Measurements from ENCODE around the gene CASS4. TPM values are rescaled to one million over a fixed set of nuclear protein-coding genes. Genes with fewer than 3 reads are reported as not detected.

The CASS4 gene
- polyA plus RNA-seq, 1 donor from 2014 or later = 0.56 TPM

- H3K9me2 ChIP-seq (ENCODE audit: insufficient read depth, low read length) = no peaks in the 10 kb centered on the region
- peak overlapping the region; percentile 84 for H3K9ac ChIP-seq (ENCODE audit: low read length)
- H2AFZ ChIP-seq (ENCODE audit: low read depth, low read length) = peak overlapping the region; percentile 91
- H3K27ac ChIP-seq (ENCODE audit: low read length) = peak overlapping the region; percentile 68
- H4K20me1 ChIP-seq (ENCODE audit: insufficient read depth) = no peaks in the 10 kb centered on the region
- H3K9me3 ChIP-seq (ENCODE audit: low read length) = no peaks in the 10 kb centered on the region
- H3K4me2 ChIP-seq (ENCODE audit: low read length) = peak overlapping the region; percentile 52
- H3K27me3 ChIP-seq (ENCODE audit: insufficient read depth, low read depth, low read length) = no peaks in the 10 kb centered on the region
- H3K36me3 ChIP-seq (ENCODE audit: insufficient read depth, low read length) = no peaks in the 10 kb centered on the region
- no peaks in the 10 kb centered on the region for H3F3A ChIP-seq (ENCODE audit: insufficient read depth, low read length, poor library complexity, severe bottlenecking)
- H3K79me2 ChIP-seq (replicated peaks; ENCODE audit: insufficient read depth, low read length) = peaks cover 24% of the 10 kb centered on the region
- TF ChIP-seq SMC3 (conservative IDR thresholded peaks at IDR 0.05; ENCODE audit: poor library complexity) (no peak), EP300 (conservative IDR thresholded peaks at IDR 0.05; ENCODE audit: poor library complexity, severe bottlenecking) (no peak), MXI1 (conservative IDR thresholded peaks at IDR 0.05; ENCODE audit: poor library complexity, severe bottlenecking) (no peak), CTCF (IDR thresholded peaks at IDR 0.05; ENCODE audit: poor library complexity, severe bottlenecking) (no peak), EZH2 (IDR thresholded peaks at IDR 0.05; ENCODE audit: borderline replicate concordance, insufficient read depth, low read length, poor library complexity, severe bottlenecking) (no peak), REST (IDR thresholded peaks at IDR 0.05; ENCODE audit: borderline replicate concordance) (no peak), RAD21 (conservative IDR thresholded peaks at IDR 0.05) (no peak), POLR2AphosphoS5 (IDR thresholded peaks at IDR 0.05) (no peak), TAF1 (IDR thresholded peaks at IDR 0.05; ENCODE audit: low read depth) (no peak)
- H3K4me3 ChIP-seq (ENCODE audit: low read length) = peak overlapping the region; percentile 81
These were observed 55.9 kb downstream of the CASS4 start for GRCh38 chr20:56467968-56468315.

- Histone ChIP-seq H3K4me3 (ENCODE audit: low read length) (peak within 1 kb of the TSS; percentile 81), H3K9me3 (ENCODE audit: low read length) (no peaks in the 10 kb centered on the region), H2AFZ (ENCODE audit: low read depth, low read length) (peak within 1 kb of the TSS; percentile 91), H3K27me3 (ENCODE audit: insufficient read depth, low read depth, low read length) (no peaks in the 10 kb centered on the region), H3K4me2 (ENCODE audit: low read length) (peak within 1 kb of the TSS; percentile 97), H3K9me2 (ENCODE audit: insufficient read depth, low read length) (no peaks in the 10 kb centered on the region), H3F3A (ENCODE audit: insufficient read depth, low read length, poor library complexity, severe bottlenecking) (no peaks in the 10 kb centered on the region), H3K36me3 (ENCODE audit: insufficient read depth, low read length) (no peaks in the 10 kb centered on the region), H3K79me2 (replicated peaks; ENCODE audit: insufficient read depth, low read length) (peaks cover 24% of the 10 kb centered on the region), H3K9ac (ENCODE audit: low read length) (peak within 1 kb of the TSS; percentile 84), H3K27ac (ENCODE audit: low read length) (peak within 1 kb of the TSS; percentile 84), H4K20me1 (ENCODE audit: insufficient read depth) (no peaks in the 10 kb centered on the region)
- TF ChIP-seq SMC3 (conservative IDR thresholded peaks at IDR 0.05; ENCODE audit: poor library complexity) = peak; percentile 50
- peak; percentile 97 for TF ChIP-seq POLR2AphosphoS5 (IDR thresholded peaks at IDR 0.05)
- peak; percentile 95 for TF ChIP-seq MXI1 (conservative IDR thresholded peaks at IDR 0.05; ENCODE audit: poor library complexity, severe bottlenecking)
- TF ChIP-seq CTCF (IDR thresholded peaks at IDR 0.05; ENCODE audit: poor library complexity, severe bottlenecking) = peak; percentile 28
- peak; percentile 51 for TF ChIP-seq RAD21 (conservative IDR thresholded peaks at IDR 0.05)
- TF ChIP-seq REST (IDR thresholded peaks at IDR 0.05; ENCODE audit: borderline replicate concordance) = peak; percentile 74
- TF ChIP-seq TAF1 (IDR thresholded peaks at IDR 0.05; ENCODE audit: low read depth) = peak; percentile 64
- no peak for TF ChIP-seq EZH2 (IDR thresholded peaks at IDR 0.05; ENCODE audit: borderline replicate concordance, insufficient read depth, low read length, poor library complexity, severe bottlenecking)
- TF ChIP-seq EP300 (conservative IDR thresholded peaks at IDR 0.05; ENCODE audit: poor library complexity, severe bottlenecking) = peak; percentile 76
These were observed 56.4 kb downstream of the CASS4 start, which contains the start of gene RTF2 for GRCh38 chr20:56468316-56469076. TSS of gene RTF2 (plus strand) at chr20:56468627. CDS start at chr20:56468698, 71 bp downstream.

Data from neural cell (in vitro differentiated cells).